Inflammatory macrophage treated with lipopolysaccharide for 1 hour (primary cell): ENCODE data around the gene ARHGAP10.
A peak's percentile ranks its signal among the peaks of the same experiment; 100 is the strongest.

Experiments used
- DNase-seq, 2 donors: peaks; one replicate each; pipeline ENCODE4 v3.0.0-alpha.2; 2020 to 2022

ARHGAP10 gene

DNA sequence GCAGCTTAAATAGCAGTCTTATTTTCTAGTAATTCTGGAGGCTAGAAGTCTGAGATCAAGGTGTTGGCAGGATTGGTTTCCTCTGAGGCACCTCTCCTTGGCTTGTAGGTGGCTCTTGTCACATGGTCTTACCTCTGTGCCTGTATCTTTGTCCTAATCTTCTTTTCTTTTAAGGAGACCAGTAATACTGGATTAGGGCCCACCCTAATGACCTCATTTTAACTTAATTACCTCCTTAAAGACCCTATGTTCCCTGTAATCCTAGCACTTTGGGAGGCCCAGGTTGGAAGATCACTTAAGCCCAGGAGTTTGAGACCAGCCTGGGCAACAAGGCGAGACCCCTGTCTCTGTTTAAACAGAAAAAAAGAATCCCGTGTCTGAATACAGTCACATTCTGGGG lies 38.9 kb downstream of the ARHGAP10 start:
- no peak for DNase-seq

DNA sequence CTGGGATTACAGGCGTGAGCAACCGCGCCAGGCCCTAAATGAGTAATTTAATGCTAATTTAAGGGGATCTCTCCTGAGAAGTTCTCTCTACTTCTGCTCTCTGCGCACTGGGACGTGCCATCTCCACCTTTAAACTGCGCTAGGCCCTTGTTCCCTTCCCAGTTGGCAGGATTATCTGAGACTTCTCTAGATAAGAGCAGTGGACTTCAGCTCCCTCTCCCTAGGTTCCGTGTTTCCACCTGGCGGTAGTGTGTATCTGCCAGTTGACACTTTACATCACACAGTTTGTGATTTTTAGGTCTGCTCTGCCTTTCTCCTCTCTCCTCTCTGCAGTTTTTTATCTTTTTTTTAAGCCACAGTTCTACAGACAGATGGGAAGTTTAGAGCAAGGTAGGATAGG lies 40.2 kb downstream of the ARHGAP10 start:
- DNase-seq = no peak

DNA sequence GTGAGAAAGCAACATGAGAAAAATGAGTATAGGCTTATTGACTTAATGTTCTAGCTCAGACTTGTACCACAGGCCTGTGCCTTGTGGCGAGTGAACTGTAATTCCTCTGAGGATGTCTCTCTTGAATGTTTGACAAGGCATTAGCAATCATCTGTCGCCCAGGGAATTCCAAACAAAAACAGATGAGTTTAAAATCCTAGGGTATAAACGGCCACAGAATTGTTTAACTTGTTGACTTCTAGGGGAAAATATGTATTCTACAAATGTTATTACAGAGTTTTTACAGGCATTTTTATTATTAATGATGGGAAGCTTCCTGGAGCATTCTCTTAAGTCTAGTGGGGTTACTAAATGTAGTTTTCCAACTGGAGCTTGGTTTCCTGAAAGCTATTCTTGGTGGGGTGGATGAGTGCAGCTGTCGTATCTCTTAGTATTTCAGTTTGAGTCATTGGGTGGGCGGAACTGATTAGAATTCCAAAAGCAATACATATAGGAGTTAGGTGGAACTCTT lies 40.6 kb downstream of the ARHGAP10 start:
- no peak for DNase-seq

DNA sequence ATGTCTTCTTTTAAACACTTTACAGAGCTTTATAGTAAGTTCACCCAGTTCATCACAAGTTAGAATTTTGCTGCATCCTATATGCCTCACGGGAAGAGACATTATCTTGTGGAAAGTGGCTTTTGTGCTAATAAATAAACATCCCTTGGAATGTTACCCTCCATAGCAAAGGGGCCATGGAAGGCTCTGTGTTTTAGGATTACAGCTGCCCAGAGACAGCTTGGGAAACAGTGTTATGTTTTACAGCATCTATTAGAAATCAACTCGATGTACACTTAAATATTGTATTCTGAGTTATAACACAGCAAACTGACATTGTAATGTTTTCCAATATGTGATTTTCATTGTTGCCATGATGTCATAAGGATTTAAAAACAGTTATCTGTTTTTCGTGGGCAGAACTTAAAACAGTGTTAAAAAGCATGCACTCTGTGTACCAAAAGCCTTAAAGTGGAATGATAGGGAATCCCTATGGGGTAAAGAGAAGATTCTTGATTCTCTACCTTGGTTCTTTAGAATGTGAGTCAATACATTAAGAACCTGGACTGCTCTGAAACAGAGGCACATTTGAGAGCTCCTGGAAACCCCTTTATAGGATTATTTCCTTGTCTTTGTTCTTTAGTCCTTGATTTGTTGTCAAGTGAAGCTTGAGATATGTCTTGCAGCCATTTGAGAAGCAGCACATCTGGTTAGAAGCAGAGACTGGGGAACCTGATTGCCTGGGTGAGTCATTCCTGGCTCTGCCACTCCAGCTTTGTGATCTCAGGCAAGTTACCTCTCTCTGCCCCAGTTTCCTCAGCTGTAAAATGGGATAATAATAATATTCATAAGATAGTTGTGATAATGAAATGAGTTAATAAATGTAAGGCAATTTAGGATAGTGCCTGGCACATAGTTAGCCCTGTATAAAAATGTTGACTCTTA lies 41.6 kb downstream of the ARHGAP10 start:
- no peak for DNase-seq

DNA sequence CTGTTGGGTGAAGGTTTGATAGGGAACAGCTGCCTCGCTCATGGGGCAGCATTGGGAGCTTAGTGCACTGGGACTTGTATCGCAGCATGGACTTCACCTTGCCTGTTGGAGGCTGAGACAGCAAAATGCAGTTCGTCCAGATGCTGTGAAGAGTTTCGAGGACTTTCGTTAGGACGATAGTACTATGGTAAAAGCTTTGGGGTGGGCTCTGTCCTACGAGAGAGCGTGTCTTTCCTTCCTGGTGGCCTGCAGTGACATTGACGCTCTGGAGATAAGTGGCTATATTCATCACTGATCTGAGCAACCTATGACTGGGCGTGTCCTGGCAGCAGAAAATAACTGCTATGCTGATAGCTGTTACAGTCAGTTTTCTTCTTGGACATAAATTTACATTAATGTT lies 44.8 kb downstream of the ARHGAP10 start:
- no peak for DNase-seq

DNA sequence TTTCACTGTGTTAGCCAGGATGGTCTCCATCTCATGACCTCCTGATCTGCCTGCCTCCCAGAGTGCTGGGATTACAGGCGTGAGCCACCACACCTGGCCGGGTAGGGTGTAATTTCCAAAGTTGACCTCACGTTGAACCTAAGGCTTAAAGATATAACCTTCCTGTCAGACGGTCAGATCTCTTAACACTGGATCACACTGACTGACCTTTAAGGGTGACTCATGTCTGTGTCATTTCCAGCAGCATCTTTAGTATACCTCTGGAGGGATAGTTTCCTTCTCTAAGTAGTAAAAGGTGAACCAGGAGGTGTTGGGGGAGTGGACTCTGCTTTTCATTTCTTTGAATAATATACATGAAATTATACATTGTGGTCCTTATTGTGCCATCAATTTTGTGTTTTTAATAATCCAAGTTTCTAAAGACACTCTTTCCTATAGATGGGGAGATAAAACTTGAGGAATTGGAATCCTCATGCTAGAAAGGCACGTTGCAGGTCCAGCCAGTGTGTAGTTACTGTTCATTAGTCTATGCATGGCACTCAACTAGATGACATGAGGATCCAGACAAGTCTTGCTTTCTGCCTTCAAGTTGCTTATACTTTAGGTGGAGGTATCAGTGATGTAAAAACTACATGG lies 45.7 kb downstream of the ARHGAP10 start:
- no peak for DNase-seq

DNA sequence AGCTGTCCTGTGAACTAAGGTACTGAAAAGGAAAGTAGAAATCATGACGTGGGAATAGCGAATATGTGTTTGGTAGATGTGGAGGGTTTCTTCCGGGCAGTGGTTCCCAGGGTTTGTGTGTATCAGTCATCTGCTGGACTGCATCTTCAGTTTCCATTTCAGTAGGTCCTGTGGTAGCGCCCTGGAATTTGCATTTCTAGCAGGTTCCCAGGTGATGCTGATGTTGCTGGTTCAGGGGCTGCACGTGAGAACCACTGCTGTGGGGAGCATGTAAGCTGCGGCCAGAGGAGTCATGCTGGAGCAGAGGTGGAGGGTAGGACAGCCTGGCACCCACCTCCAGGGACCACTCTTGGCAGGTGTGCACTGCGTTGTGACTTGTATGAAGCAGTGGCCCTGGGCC lies 47.1 kb downstream of the ARHGAP10 start:
- DNase-seq = no peak

DNA sequence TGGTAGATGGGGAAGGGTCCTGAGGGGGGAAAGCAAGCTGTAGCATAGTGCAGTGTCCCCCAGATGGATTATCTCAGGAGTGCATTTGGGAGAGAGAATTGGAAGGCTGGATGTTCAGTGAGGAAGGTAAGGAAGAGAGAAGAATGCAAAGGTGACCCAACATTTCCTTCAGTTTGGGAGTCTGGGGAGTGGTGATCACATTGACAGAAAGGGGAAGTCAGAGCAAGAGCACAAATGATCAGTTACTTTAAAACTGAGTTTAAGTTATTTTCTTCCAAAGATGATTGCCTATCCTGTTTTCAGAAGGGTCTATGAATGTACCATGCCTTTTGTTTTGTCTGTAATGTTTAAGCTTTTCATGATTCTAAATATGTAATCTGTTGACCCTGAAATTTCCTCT lies 47.6 kb downstream of the ARHGAP10 start:
- no peak for DNase-seq

DNA sequence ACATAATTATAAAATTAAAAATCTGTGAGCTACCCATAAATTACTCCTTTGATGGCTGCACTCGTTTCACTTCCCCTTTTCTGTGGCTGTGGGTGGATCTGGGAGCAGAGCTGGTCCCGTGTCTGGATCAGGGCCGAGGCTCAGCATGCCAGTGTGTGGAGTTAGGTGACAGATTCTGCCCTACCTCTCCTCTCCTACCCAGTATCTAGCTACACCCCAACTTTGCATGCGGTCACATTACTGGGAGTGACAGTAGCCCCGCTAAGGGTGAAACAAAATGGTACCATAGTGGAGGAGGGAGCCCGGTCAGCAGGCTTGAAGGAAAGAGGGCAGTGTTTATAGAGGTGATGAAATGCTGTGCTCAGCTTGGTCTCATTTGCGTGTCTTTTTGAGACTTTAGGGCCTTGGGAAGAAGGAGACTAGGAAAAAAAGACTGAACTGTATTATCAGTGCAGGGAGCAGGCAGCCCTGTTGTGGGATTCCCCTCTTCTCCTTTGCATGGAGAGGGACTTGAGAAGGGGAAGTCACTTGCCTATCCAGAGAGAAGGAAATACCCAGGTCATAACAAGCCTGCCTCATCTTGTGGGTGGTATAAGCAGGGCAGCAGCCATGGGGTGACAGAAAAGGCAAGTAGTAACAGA lies 48.4 kb downstream of the ARHGAP10 start:
- peak; percentile 83 to 96 for DNase-seq

DNA sequence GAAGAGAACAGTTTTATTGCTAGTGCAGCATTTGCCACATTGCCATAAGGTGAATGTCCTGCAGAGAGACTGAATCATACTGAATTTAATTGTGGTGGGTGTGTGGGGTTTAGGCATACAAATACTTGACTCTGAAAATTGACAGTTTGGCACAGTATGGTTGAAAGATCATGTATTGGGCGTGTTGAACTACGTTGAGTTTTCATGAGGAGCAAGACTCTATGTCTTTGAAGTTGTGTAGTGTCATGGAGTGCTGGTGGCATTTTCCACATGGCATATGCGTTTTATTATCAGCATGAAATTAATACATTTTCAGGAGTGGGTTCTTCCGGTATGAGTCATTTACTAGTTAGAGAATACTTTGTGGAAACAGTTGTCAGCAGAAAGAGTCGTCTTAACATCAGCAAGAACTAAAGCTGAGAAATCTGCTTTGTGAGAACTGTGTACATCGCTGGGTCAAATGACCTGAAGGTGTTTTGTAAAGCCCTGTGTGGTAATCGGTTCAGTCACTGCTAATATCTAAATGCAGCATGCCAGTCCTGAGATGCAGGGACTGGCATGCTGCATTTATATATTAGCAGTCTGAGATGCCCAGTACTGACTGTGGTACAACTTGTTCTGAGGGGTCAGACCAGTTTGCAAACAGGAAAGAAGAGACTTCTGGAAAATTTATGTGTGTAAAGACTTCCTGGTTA lies 50.3 kb downstream of the ARHGAP10 start:
- DNase-seq = peak; percentile 75 to 91

DNA sequence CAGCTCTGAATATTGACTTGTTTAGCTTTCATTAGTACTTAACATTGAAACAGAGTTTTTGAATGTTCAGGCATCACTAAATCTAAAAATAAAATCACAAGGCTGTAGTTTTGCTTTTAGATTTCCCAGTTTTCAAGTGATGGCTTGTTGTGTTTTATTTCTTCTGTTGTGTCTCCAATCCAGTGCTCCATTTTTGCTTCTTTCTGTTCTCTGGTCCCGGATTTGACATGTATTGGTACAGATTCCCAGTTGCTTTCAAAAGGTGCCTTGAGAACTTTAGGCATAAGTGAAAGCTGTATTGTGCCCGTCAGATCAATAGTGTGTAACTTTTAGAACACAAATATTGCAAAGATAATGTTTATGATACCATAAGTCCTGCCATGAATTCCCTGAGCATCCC lies 53.2 kb downstream of the ARHGAP10 start:
- no peak for DNase-seq

DNA sequence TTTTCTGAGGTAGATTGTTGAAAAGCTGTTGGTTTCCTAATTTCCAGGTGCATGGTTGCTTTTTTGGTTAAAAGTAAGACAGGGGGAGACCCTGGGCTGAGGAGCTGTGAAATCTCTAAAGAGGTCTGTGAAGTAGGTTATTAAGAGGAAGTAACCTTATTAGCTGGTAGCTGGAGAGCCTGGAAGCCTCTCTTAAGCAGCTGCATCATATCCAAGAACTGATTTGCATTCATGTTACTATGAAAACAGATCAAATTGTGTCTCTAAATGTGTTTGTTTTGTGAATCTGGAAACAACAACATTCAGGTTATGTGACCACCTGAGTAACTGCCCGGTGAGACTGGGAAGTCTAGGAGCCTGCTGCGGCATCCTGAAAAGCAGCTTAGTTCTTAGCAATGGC lies 54.1 kb downstream of the ARHGAP10 start:
- DNase-seq = no peak

DNA sequence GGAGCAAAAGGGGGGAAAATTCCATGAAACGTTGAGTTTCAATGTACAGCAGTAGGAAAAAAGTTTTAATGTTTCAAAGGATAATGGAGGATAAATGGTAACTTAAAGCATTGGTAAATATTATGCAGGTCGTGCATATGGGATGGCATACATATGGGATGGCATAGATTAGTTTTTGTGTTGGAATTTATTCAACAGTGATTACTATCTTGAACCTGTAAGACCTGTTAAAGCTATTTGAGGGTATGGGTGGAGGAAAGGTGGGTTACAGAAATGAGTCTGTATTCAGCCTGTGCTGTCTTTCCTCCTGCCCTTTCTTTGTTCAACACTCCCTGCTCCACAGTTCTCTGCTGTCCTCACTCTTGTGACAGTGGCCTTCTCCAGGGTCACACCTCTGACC lies 54.6 kb downstream of the ARHGAP10 start:
- no peak for DNase-seq

DNA sequence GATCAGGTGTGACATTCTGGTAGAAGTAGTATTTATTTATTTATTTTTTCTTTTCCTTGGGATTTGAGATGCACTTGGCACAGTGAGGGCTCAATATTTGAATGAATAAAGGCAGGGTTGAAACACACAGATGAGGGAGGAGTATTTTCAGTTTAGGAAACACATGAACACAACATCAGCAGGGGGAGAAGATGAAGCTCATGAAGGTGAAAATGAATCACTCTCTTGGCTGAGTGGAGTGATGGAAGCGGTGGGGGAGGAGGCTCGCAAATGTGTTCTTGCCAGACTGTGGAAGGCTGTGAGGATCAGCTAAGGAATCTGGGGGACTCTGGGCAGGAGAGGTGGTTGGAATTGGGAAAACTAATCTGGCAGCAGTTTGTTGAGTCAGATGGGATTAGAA lies 55.3 kb downstream of the ARHGAP10 start:
- no peak for DNase-seq

DNA sequence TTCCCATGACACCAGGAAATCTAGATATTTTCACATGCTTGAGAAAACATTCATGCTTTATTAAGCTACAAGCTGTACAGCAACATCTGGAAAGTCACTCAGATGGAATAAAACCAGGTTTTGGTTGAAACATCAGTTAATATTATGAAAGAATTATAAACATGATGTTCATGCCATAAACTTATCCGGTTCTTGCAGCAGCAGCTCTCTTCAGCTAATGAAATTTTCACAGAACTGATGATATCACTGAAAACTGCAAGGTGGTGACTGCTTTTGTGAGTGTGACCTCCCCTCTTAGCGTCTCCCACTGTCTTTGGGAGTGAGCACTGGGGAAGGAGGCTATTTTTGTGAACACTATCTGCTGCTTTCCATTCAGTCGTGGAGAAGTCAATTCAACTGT lies 56.9 kb downstream of the ARHGAP10 start:
- no peak for DNase-seq

DNA sequence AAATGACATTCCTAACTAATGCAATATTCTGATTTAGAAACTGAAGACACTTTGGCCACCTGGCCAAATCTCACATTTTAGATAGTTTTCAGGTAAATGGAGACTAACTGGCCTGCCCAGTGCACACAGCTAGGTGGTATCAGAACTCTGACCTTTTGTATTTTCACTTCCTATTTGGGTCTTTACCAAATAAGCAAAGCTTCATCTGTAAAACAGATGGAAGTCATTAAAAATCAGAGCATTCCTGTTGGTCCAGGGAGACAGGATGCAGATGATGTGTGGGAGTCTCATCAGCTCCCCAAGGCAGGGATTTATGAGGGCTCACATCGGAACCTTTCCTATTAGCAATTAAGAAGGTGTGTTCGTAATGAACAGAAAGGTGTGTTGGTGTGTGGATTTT lies 57.7 kb downstream of the ARHGAP10 start:
- no peak for DNase-seq

DNA sequence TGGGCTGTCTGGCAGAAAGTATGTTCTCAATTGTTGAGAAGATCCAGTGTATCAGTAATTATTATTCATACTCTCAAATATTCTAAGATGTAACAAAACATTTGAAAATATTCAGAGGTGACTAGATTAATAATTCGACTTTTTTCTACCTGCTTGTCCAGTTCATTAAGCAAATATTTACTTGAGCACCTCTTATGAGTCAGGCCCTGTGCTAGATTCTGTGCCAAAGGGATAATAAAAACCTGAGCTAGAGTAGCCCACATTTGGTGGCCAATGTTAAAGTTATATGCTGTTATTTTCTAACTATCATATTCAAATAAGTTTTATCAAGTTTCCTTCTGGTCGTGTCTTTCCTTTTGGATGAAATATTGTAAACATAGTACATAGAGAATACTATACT lies 58.5 kb downstream of the ARHGAP10 start:
- no peak for DNase-seq

DNA sequence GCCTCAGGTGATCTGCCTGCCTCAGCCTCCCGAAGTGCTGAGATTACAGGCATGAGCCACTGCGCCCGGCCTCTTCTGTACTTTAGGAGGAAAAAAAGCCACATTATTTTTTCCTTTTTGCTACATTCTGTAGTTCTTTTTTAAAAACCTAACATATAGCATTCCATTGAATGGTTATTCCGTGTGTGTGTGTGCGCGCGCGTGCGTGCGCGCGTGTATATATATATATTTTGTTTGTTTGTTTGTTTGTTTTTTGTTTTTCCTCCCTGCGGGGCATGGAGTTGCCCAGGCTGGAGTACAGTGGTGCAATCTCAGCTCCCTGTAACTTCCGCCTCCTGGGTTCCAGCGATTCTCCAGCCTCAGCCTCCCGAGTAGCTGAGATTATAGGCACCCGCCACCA lies 59.5 kb downstream of the ARHGAP10 start:
- no peak for DNase-seq

DNA sequence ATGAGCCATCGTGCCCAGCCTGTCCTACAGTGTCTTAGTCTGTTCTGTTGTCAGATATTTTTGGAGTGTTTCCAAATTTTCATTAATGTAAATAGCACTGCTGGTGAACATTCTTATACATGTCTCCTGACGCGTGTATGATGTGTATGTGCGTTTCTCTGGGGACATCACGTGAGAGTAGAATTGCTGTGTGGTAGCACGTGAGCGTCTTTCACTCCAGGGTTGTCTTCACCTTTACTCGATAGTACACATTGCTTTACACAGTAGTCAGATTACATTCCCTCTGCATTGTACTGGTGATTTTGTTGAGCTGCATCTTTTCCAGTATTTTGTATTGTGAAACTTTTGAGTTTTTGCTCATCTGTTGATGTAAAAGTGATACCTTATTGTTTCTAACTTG lies 60.0 kb downstream of the ARHGAP10 start:
- no peak for DNase-seq

DNA sequence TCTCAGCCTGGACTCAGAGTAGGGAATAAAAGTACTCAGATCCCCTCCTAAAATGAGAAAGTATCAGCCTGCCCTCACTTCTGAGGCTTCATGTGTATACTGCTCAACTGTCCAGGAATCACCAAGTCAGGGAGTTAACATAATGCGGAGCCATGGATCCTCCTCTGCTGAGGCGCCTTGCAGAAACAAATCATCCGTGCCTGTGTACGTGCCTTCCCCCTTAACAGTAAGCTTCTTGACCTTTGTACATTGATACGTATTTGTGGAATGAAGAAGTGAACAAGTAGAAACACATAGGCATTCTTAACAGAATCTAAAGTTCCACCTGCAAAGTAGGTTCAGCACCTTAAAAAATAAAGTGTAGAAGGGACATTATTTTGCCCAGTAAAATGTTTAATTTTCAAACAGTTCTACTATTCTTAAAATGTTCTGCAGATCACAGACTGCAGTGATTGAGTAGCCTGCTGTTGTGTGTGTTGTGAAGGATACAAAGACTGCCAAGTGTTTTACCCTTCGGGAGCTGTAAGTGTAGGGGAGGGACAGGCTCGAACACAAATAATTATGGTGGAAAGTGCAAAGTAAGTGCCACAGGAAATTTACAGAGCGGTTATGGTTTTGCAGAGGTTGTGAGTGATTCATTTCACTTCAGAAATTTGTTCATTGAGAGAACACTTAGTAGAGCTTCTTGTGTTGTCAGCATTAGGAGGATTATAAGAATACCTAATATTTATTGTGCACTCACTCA lies 61.9 kb downstream of the ARHGAP10 start:
- DNase-seq = peak in 1 of 2 donors; percentile 28

DNA sequence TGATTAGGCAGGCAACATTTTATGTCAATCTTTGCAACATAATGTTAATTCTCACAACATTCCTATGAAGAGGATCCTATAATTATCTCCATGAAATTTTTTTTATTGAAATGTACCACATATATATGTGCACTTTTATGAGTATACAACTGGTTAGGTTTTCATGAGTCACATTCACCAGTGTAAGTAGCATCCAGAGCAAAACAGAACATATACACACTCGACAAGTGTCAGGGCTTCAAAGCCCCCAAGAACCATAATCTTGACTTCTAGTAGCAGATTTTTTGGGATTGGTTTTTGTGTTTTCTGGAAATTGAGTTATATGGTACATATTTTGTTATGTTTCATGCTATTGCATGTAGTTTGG lies 62.4 kb downstream of the ARHGAP10 start:
- DNase-seq = no peak

DNA sequence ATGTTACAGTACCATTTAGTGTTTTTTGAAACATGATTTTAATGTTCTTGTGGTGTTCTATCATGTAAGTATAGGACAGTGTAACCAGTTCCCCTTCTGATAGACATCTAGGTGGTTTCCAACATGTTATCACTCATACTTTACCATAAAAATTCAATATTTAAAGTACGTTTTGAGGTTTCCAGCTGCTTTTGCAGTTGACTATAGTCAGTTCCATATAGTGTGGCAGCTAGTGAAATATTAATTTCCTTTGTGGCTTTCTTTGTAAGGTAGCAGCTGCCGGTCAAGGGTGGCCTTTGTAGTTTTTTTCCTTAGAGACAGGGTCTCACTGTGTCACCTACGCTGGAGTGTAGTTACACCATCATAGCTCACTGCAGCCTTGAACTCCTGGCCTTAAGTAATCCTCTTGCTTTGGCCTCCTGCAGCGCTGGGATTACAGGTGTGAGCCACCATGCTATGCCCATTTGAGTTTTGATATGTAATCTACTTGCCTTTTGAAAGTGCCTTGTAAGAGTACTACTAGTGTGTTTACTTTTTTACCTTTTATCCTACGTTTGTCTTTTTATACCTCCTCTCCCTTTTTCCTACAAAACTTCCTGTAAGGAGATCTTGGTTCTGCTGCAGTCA lies 63.0 kb downstream of the ARHGAP10 start:
- DNase-seq = peak in 1 of 2 donors; percentile 44
